DOHH2 (cell line): ENCODE data around the gene ANKRD49.

Experiments used
- EZH2phosphoT487 ChIP-seq: fragments of 200-600 bp; sonication (generic); IDR thresholded peaks from 2 replicates; pipeline ENCODE4 v1.6.1; 2017; ENCODE audit warnings: borderline replicate concordance, mild to moderate bottlenecking, antibody characterized with exemption, low read length, moderate library complexity, mixed read lengths
- TF ChIP-seq, protein P1 (sequence below): fragments of 200-600 bp; sonication (generic); IDR thresholded peaks from one replicate; pipeline ENCODE4 v1.5.1; 2014; ENCODE audit warnings: antibody characterized with exemption, mild to moderate bottlenecking, low read depth, low read length; ENCODE audit not compliant: poor library complexity, severe bottlenecking

DNA sequence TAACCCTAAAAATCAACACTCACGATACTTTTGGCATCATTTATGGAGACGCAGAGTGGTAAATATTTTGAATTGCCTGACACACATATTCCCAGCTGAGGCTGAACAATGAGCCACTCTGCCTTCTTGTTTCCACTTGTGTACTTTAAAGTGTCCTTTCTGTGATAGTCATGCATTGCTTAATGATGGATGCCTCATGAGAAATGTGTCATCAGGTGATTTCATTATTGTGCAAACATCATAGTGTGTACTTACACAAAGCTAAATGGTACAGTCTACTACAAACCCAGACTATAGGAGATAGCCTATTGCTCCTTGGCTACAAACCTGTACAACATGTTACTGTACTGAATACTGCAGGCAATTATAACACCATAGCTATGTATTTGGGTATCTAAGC lies 44.3 kb upstream of the ANKRD49 start:
- TF ChIP-seq, protein P1, sequence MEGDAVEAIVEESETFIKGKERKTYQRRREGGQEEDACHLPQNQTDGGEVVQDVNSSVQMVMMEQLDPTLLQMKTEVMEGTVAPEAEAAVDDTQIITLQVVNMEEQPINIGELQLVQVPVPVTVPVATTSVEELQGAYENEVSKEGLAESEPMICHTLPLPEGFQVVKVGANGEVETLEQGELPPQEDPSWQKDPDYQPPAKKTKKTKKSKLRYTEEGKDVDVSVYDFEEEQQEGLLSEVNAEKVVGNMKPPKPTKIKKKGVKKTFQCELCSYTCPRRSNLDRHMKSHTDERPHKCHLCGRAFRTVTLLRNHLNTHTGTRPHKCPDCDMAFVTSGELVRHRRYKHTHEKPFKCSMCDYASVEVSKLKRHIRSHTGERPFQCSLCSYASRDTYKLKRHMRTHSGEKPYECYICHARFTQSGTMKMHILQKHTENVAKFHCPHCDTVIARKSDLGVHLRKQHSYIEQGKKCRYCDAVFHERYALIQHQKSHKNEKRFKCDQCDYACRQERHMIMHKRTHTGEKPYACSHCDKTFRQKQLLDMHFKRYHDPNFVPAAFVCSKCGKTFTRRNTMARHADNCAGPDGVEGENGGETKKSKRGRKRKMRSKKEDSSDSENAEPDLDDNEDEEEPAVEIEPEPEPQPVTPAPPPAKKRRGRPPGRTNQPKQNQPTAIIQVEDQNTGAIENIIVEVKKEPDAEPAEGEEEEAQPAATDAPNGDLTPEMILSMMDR: no peak
- TF ChIP-seq EZH2phosphoT487: no peak
